ENCODE measurements around the gene SMURF1.

Gene SMURF1

DNA sequence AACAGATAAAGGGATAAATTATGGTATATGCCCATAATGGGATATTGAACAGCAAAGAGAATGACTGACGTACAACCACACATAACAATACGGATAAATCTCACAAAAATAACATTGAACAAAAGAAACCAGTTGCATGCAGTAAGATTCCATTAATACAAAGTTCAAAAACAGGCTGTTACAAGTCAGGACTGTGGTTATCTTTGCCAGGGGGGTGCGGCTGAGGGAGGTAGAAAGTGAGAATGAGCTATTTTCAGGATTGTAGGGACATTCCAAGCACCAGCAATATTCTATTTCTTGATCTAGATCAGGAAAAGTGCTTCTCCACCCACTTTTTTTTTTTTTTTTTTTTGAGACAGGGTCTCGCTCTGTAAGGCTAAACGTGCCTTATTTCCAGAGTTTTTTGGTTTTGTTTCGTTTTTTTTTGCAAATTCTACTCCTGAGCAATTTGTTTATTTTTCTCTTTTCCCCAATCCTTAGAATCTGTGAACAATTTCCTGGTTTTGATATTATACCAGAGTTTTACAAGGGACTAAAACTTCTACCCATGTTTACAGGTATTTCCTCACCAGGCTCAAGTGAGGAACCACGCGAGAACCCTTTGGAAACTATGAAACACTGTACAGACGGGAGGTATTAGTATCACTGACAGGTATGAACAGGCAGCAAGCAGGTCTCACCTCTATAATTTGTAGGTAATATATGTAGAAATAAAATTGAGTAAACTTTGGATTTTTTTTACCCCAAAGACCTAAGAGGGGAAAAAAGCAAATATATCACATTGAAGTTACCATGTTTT, 9.9 kb downstream of the SMURF1 start:
- no peak for DNase-seq (ENCODE audit: low read depth)
- no peak overlapping the region for H3K4me3 ChIP-seq (ENCODE audit: low read depth, low read length)
- TF ChIP-seq, protein P1, sequence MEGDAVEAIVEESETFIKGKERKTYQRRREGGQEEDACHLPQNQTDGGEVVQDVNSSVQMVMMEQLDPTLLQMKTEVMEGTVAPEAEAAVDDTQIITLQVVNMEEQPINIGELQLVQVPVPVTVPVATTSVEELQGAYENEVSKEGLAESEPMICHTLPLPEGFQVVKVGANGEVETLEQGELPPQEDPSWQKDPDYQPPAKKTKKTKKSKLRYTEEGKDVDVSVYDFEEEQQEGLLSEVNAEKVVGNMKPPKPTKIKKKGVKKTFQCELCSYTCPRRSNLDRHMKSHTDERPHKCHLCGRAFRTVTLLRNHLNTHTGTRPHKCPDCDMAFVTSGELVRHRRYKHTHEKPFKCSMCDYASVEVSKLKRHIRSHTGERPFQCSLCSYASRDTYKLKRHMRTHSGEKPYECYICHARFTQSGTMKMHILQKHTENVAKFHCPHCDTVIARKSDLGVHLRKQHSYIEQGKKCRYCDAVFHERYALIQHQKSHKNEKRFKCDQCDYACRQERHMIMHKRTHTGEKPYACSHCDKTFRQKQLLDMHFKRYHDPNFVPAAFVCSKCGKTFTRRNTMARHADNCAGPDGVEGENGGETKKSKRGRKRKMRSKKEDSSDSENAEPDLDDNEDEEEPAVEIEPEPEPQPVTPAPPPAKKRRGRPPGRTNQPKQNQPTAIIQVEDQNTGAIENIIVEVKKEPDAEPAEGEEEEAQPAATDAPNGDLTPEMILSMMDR (IDR thresholded peaks at IDR 0.05; ENCODE audit: insufficient read depth, low read depth, low read length, missing control alignments) = no peak

DNA sequence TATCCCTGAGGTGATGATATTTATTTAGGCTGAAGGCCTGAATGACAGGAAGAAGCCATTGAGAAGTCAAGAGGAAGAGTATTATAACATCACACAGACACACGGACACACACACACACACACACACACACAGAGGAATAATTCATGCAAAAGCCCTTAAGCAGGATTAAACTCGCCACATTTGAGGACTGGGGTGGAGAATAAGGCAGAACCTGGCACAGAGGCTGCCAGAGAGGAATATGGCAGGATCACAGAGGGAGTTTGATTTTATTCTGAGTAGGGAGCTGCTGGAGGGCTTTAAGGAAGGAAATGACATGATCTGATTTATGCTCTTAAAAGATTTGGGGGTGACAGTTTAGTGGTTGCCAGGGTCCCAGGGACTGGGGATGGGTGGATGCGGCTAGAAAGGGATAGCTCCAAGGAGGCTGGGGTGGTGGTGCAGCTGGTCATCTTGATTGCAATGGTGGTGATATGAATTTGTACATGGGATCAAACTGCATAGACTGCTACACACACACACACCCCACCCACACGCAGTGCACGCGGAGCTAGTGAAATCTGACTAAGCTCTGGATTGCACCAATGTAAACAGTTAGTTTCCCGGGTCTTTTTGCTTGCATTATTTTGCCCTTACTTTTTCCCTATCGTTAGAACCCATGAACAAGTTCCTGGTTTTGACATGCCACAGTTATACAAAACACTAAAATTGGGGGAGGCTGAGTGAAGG, 11.2 kb downstream of the SMURF1 start:
- H3K4me3 ChIP-seq (ENCODE audit: low read depth, low read length) = no peak overlapping the region
- DNase-seq (ENCODE audit: low read depth) = no peak
- TF ChIP-seq, protein P1 (IDR thresholded peaks at IDR 0.05; ENCODE audit: insufficient read depth, low read depth, low read length, missing control alignments) = no peak

DNA sequence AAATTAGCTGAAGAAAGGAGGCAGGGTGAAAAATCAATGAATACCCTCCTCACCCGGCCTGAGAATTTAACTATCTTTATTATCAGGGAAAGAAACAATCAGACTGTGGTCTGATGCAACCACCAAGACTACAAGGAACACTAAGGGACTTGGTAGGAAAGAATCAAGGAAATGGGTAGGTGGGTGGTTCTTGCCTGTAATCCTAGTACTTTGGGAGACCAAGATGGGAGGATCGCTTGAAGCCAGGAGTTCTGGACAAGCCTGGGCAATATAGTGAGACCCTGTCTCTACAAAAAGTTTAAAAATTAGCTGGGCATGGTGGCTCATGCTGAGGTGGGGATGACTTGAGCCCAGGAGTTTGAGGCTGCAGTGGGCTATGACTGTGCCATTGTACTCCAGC, 12.6 kb downstream of the SMURF1 start:
- no peak for DNase-seq (ENCODE audit: low read depth)
- no peak overlapping the region for H3K4me3 ChIP-seq (ENCODE audit: low read depth, low read length)
- TF ChIP-seq, protein P1 (IDR thresholded peaks at IDR 0.05; ENCODE audit: insufficient read depth, low read depth, low read length, missing control alignments) = no peak

DNA sequence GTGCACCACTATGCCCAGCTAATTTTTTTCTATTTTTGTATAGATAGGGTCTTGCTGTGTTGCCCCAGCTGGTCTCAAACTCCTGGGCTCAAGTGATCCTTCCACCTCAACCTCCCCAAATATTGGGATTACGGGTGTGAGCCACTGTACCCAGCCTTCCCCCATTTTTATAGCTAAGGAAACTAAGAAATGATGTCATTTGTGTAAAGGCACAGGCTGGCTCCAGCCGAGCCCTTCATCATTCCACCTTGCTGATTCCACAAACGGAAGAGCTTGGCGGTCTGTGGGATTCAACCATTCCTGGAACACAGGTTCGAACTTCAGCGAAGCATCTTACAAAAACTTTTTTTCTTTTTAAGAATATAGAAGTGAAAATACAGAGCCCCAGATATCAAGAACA, 14.4 kb downstream of the SMURF1 start:
- TF ChIP-seq, protein P1 (IDR thresholded peaks at IDR 0.05; ENCODE audit: insufficient read depth, low read depth, low read length, missing control alignments) = no peak

DNA sequence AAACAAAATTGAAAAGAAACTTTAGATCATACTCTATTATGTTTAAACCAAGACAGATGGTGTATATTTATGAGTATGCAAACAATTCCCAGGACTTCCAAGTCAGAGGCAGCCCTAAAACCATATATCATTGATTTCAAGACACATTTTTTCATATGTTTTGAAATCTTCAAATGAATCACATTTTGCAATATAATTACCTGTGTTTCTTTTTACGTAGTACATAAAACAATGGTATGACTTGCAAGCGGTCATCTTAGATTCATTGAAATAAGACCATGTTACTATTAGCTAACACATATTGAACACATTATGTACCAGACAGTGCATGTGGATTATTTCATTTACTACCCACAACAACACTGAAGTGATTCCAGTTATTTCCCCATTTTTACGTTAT, 14.9 kb downstream of the SMURF1 start:
- no peak for DNase-seq (ENCODE audit: low read depth)
- TF ChIP-seq, protein P1 (IDR thresholded peaks at IDR 0.05; ENCODE audit: insufficient read depth, low read depth, low read length, missing control alignments) = no peak
- H3K4me3 ChIP-seq (ENCODE audit: low read depth, low read length) = no peak overlapping the region

More for the DNA sequence above, 14.4 kb downstream of the SMURF1 start:
- H3K4me3 ChIP-seq (ENCODE audit: low read depth, low read length) = no peak overlapping the region
- no peak for DNase-seq (ENCODE audit: low read depth)

DNA sequence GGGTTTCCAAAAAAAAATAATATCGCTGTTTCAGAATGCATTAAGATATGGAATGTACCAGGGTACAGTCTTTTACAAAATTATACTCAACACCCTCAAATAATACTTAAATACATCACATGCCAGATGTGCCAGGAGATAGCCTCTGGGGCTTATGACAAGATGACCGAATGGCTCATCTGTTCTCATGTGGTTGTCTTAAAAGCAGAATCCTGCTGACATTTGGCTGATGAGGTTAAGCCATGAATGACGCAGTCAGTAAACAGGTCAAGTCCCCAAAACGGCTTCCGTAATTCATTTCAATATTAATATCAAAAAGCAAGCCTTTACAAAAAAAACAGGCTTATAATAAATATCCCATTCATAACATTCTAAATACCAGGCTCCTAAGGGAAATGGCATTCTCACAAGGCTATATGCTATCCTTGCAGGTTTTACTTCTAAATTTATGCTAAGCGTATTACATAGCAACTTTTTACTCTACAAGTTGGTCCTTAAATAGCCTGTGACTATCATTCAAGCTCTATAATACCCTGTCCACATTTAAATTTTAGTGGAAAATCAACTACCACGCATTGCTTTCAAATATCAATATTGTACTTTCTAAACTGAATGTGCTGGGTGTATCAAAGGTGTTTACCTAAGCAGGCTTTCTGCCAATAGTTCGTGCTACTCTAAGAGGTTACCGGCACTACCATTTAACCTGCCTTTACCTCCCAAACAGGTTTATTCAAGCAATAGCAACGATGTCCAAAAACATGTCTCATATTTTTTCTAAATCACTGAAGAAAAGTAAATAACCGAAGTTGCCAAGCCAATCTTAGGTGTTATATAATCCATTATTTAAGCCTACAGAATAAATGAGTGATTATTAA, 15.6 kb downstream of the SMURF1 start:
- H3K4me3 ChIP-seq (ENCODE audit: low read depth, low read length) = no peak overlapping the region
- TF ChIP-seq, protein P1 (IDR thresholded peaks at IDR 0.05; ENCODE audit: insufficient read depth, low read depth, low read length, missing control alignments) = no peak
- no peak for DNase-seq (ENCODE audit: low read depth)

Data from GM12865 (cell line).